LNCAP (cell line): ENCODE measurements around the gene RAD18.

Experiments
- TF ChIP-seq, protein P1 (sequence below): fragments of 450-650 bp; IDR thresholded peaks from 2 replicates; pipeline ENCODE4 v1.5.1; 2017; ENCODE audit warnings: mild to moderate bottlenecking

RAD18 gene

DNA sequence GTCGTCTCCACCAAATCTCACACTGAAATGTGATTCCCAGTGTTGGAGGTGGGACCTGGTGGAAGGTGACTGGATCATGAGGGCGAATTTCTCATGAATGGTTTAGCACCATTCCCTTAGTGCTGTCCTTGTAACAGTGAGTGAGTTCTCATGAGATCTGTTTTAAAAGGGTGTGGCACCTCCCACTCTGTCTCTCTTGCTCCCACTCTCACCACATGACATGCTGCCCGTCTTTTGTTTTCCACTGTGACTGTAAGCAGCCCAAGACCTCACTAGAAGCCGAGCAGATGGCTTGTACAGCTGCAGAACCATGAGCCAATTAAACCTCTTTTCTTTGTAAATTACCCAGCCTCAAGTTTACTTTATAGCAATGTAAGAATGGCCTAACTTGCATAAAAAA is 21.2 kb downstream of the RAD18 start:
- TF ChIP-seq, protein P1, sequence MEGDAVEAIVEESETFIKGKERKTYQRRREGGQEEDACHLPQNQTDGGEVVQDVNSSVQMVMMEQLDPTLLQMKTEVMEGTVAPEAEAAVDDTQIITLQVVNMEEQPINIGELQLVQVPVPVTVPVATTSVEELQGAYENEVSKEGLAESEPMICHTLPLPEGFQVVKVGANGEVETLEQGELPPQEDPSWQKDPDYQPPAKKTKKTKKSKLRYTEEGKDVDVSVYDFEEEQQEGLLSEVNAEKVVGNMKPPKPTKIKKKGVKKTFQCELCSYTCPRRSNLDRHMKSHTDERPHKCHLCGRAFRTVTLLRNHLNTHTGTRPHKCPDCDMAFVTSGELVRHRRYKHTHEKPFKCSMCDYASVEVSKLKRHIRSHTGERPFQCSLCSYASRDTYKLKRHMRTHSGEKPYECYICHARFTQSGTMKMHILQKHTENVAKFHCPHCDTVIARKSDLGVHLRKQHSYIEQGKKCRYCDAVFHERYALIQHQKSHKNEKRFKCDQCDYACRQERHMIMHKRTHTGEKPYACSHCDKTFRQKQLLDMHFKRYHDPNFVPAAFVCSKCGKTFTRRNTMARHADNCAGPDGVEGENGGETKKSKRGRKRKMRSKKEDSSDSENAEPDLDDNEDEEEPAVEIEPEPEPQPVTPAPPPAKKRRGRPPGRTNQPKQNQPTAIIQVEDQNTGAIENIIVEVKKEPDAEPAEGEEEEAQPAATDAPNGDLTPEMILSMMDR: no peak

DNA sequence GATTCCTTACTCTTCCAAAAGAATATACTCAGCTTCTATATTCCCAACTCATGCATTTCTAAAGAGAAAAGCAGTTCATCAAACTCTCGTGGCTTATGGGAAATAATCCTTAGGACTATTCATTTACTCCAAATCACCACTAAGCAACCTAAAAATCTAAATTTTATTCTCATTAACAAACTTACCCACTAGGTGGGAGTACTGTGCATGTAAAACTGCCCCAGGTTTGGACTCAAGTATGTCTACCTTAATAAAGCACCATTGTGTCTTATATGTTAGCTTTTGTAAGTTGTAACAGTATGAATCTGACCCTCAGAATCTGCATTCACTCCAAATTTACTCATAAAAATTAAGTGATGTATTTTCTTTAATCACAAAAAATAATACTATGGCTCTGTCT is 25.3 kb downstream of the RAD18 start:
- TF ChIP-seq, protein P1: peak; percentile 51

DNA sequence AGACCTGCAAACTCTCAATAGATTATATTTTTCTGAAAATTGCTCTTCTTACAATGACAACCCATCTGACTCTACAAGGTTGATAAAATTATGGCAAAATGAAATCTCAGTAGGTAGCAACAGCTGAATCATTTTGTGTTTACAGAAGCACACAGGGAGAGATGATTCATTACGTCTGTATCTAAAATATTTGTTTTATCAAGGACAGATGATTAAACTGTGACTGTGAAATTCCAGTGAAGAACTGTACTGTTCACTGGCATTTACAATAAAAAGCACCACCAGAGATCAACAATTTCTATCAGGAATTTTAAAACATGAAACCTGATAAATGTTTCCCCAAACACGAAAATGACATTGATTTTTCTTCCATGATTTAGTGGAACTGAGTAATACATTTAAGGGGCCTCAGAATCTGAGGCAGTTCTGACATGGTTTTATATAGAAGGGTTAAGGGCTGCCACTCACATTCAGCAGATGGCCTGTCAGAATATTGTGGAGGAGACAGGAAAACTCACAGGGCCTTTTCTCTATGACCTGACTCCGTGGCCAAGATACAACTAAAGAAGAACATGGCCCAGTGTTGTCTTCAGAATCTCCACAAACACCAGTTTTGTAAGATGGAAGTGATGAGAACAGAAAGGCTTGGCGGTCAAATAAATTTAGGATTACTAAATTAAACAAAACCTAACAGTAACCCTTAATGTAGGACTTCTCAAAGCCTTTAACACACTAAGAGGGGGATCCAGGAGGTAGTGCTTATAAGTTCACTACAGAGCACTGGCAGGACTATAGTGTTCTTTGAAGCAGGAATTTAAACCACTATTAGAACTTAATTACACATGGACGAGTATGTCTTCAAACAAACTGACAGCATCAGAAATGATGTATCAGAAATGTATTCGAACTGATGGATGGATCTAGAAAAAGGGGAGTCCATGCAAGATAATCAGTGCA is 25.9 kb downstream of the RAD18 start:
- TF ChIP-seq, protein P1: no peak

DNA sequence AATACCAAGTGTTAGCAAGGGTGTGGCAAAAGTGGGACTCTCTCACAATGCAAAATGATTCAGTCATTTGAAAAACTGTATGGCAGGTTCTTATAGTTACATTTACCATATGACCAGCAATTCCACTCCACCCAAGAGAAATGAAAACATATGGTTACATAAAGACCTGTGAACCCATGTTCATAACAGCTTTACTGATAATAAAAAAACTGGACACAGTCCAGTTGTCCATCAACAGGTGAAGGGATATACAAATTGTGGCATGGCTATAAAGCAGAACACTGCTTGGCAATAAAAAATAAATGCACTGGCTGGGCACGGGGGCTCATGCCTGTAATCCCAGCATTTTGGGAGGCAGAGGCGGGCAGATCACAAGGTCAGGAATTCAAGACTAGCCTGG is 30.8 kb downstream of the RAD18 start:
- TF ChIP-seq, protein P1: no peak

DNA sequence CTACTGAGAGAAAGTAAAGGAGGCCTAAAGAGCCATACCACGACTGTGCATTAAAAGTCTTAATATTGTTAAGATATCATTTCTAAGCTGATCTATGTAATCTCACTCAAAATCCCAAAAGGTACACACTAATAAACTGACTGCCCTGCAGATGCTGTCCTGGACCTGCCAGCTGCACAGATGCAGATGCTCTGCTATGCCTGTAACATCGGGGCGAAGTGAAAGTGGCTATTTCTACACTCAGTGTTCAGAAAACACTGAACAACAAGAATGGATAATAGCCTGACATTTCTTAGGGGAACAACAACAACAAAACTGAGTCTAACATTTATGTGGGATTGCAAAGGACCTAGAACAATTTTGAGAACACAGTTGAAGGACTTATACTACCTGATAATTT is 31.9 kb downstream of the RAD18 start:
- TF ChIP-seq, protein P1: no peak

DNA sequence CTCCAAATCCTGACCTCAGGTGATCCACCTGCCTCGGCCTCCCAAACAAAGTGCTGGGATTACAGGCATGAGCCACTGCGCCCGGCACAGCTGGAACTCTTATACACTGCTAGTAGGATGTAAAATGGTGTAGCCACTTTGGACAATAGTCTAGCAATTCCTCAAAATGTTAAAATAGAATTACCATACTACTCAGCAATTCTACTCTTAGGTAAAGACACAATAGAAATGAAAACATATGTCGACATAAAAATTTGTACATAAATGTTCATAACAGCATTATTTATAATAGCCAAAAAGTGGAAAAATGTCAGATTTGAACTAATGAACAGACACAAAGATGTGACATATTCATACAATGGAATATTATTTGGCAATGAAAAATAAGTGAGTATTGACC is 33.4 kb downstream of the RAD18 start:
- TF ChIP-seq, protein P1: no peak

DNA sequence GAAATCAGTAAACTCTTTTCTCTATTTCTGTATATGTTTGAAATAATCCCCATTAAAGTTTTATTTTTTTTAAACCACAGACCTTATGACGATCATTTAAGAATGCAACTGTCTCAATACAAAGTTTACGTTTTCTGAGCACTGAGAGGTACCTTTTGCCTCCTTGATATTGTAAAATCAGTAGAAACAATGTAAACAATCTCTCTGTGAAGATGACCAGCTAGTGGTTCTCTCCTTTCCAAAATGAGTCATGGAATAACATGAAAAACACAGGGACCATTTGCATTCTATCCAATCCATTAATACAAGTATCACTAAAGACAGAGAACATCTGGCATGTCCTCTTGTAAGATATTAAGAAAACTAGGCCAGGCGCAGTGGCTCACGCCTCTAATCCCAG is 48.8 kb downstream of the RAD18 start:
- TF ChIP-seq, protein P1: no peak
